GM12892 (cell line): Measurements from ENCODE around the gene TAS2R20.

Experiments used
- DNase-seq: peaks from one replicate; pipeline ENCODE4 v3.0.0; 2011; ENCODE audit not compliant: insufficient read length
- FAIRE-seq: peaks from 2 replicates; lab custom pipeline; 2011; peaks lifted over from hg19 to GRCh38; lab: Jason Lieb, UNC
- POLR2A ChIP-seq: IDR thresholded peaks from 2 replicates; pipeline ENCODE4 v1.6.1; 2011; ENCODE audit warnings: low read depth, low read length, control low read depth
- POLR2AphosphoS5 ChIP-seq: IDR thresholded peaks from 2 replicates; pipeline ENCODE4 v1.6.1; 2011; ENCODE audit warnings: low read depth, low read length, control low read depth
- TAF1 ChIP-seq: IDR thresholded peaks from 2 replicates; pipeline ENCODE4 v1.6.1; 2011; ENCODE audit warnings: low read depth, mild to moderate bottlenecking, control low read depth, low read length, borderline replicate concordance

Gene TAS2R20

GRCh38 chr12:11007608-11008007 lies 9.5 kb upstream of the TAS2R20 start:
- FAIRE-seq, result peak; percentile 76

GRCh38 chr12:10994307-10994706 lies 3.8 kb downstream of the TAS2R20 start:
- TF ChIP-seq POLR2AphosphoS5, result no peak
- no peak for TF ChIP-seq POLR2A
- no peak for TF ChIP-seq TAF1
- FAIRE-seq (no peak), DNase-seq (no peak)

More at GRCh38 chr12:11007608-11008007, 9.5 kb upstream of the TAS2R20 start:
- TF ChIP-seq POLR2A (no peak), POLR2AphosphoS5 (no peak), TAF1 (no peak)
- DNase-seq, result no peak

GRCh38 chr12:10989107-10989506 lies 9.0 kb downstream of the TAS2R20 start:
- no peak for TF ChIP-seq POLR2A
- no peak for TF ChIP-seq POLR2AphosphoS5
- FAIRE-seq (no peak), DNase-seq (no peak)

- FAIRE-seq, result no peak
Observed at GRCh38 chr12:10986812-10987211, 11.3 kb downstream of the TAS2R20 start, which contains the start of gene TAS2R50. Gene TAS2R50, minus strand, starts transcription at chr12:10986912. Its CDS starts 52 bp downstream, at chr12:10986860.

GRCh38 chr12:10982244-10982643 lies 15.9 kb downstream of the TAS2R20 start:
- DNase-seq (no peak), FAIRE-seq (no peak)
- TF ChIP-seq POLR2A (no peak), TAF1 (no peak), POLR2AphosphoS5 (no peak)

More at GRCh38 chr12:10986812-10987211, 11.3 kb downstream of the TAS2R20 start, which contains the start of gene TAS2R50:
- no peak for TF ChIP-seq POLR2A
- TF ChIP-seq TAF1, result no peak
- TF ChIP-seq POLR2AphosphoS5, result no peak
- no peak for DNase-seq

GRCh38 chr12:10974965-10975364 lies 23.1 kb downstream of the TAS2R20 start:
- FAIRE-seq, result no peak
- TF ChIP-seq POLR2A (no peak), POLR2AphosphoS5 (no peak), TAF1 (no peak)

GRCh38 chr12:10968765-10969456 lies 29.2 kb downstream of the TAS2R20 start:
- DNase-seq (no peak), FAIRE-seq (no peak)

More at GRCh38 chr12:10974965-10975364, 23.1 kb downstream of the TAS2R20 start:
- DNase-seq, result no peak

GRCh38 chr12:10967409-10967808 lies 30.7 kb downstream of the TAS2R20 start:
- TF ChIP-seq POLR2A (no peak), TAF1 (no peak), POLR2AphosphoS5 (no peak)
- no peak for FAIRE-seq
- no peak for DNase-seq

More at GRCh38 chr12:10968765-10969456, 29.2 kb downstream of the TAS2R20 start:
- no peak for TF ChIP-seq POLR2A
- no peak for TF ChIP-seq TAF1
- no peak for TF ChIP-seq POLR2AphosphoS5

GRCh38 chr12:10966314-10966713 lies 31.8 kb downstream of the TAS2R20 start:
- TF ChIP-seq TAF1, result no peak
- no peak for TF ChIP-seq POLR2AphosphoS5
- TF ChIP-seq POLR2A, result no peak
- DNase-seq (no peak), FAIRE-seq (no peak)

GRCh38 chr12:10965476-10965875 lies 32.6 kb downstream of the TAS2R20 start:
- DNase-seq (no peak), FAIRE-seq (no peak)
- TF ChIP-seq TAF1 (no peak), POLR2AphosphoS5 (no peak), POLR2A (no peak)

- TF ChIP-seq POLR2A, result no peak
- no peak for TF ChIP-seq POLR2AphosphoS5
- TF ChIP-seq TAF1, result no peak
- FAIRE-seq, result no peak
Observed at GRCh38 chr12:10960211-10960610, 37.9 kb downstream of the TAS2R20 start.

GRCh38 chr12:10959804-10960203 lies 38.3 kb downstream of the TAS2R20 start:
- DNase-seq (no peak), FAIRE-seq (no peak)
- no peak for TF ChIP-seq POLR2A
- no peak for TF ChIP-seq POLR2AphosphoS5
- no peak for TF ChIP-seq TAF1

More at GRCh38 chr12:10960211-10960610, 37.9 kb downstream of the TAS2R20 start:
- no peak for DNase-seq
